Gastroesophageal sphincter (tissue), 3 donors: ENCODE measurements around the gene DYNC1LI2.

Experiments
- CTCF ChIP-seq, 4 experiments: fragments of 200-600 bp in 2 of 4; fragments of 450-650 bp in 2 of 4; sonication (generic) in 1 of 4; IDR thresholded peaks; one replicate each; pipeline ENCODE4 v1.5.1; 2017 to 2019; ENCODE audit warnings: antibody characterized with exemption in 4 of 4, mild to moderate bottlenecking in 2 of 4, moderate library complexity in 2 of 4
- POLR2A ChIP-seq, 2 donors: fragments of 450-650 bp; IDR thresholded peaks; one replicate each; pipeline ENCODE4 v1.6.1; 2017; ENCODE audit warnings: antibody characterized with exemption in 2 of 2, mild to moderate bottlenecking in 2 of 2, moderate library complexity in 1 of 2

- TF ChIP-seq CTCF (IDR thresholded peaks at IDR 0.05) (no peak), POLR2A (IDR thresholded peaks at IDR 0.05) (no peak)
These were observed 22.6 kb downstream of the DYNC1LI2 start for GRCh38 chr16:66728804-66729203.
